AG10803 (cell line): ENCODE results near the gene IP6K3.
A peak's percentile ranks its signal among the peaks of the same experiment; 100 is the strongest.

ENCODE experiments used
- DNase-seq: peaks from one replicate; pipeline ENCODE4 v3.0.0; 2010; ENCODE audit warnings: low read depth
- H3K4me3 ChIP-seq: 2 replicates; pipeline ENCODE4 v1.5.1; 2011; ENCODE audit warnings: mild to moderate bottlenecking, low read length, control low read depth
- TF ChIP-seq, protein P1 (sequence below): conservative IDR thresholded peaks from 2 replicates; pipeline ENCODE4 v1.5.1; 2011; ENCODE audit warnings: mild to moderate bottlenecking, low read length, control low read depth, inconsistent platforms

IP6K3 gene

DNA sequence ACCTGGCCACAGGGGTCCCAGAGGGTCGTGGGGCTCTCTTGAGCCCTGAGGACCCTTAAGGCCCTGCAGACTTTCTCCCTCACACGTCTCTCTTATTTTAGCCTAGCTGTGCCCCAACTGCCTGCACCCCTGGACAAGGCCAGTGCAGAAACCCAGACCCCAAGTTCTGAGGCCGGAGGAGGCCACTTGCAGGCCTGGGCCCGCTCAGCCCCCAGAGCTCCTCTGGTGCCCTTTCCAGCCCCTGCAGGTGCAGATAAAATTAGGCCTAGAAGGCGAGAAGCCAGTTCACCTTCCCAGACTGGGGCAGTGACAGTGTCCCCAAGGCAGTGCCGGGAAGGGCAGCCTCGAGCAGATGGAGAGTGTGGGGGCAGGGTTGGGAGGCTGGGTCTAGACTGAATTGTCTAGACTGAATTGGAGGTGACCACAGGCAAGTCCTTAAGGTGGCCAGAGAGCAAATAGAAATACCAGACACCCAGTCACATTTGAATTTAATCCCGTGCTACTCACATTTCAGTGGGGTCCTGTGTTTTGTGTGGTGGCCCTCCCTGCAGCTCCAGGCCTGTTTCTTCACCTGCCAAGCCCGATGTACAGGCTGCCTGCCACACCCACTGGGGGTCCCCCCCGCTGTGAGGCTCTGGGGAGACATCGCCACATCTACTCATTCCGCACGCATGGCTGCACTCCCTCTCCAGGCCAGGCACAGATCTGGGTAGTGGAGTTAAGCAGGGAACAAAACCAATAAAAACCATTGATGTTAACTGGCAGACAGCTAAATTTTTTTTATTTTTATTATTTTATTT lies 8.6 kb upstream of the IP6K3 start:
- H3K4me3 ChIP-seq = no peak overlapping the region
- TF ChIP-seq, protein P1, sequence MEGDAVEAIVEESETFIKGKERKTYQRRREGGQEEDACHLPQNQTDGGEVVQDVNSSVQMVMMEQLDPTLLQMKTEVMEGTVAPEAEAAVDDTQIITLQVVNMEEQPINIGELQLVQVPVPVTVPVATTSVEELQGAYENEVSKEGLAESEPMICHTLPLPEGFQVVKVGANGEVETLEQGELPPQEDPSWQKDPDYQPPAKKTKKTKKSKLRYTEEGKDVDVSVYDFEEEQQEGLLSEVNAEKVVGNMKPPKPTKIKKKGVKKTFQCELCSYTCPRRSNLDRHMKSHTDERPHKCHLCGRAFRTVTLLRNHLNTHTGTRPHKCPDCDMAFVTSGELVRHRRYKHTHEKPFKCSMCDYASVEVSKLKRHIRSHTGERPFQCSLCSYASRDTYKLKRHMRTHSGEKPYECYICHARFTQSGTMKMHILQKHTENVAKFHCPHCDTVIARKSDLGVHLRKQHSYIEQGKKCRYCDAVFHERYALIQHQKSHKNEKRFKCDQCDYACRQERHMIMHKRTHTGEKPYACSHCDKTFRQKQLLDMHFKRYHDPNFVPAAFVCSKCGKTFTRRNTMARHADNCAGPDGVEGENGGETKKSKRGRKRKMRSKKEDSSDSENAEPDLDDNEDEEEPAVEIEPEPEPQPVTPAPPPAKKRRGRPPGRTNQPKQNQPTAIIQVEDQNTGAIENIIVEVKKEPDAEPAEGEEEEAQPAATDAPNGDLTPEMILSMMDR = no peak
- DNase-seq = no peak

DNA sequence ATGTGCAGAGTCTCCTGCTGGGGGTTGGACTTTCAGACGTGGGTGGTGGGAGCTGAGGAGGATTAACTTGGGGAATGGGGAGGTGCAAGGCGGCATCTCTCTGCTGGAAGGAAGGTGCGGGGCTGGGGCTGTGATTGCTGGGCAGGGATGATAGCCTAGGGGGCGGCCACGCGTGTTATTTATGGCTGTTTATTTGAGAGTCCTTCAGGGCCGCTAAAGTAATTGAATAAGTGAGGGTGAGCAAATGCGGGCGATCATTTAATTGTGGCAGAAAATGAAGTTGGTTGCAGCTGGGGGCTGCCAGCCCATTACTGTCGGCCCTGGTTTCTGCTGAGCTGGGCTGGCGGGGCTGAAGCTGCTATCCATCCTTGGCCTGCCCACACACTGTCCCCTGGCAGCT lies 7.5 kb upstream of the IP6K3 start:
- DNase-seq = no peak
- TF ChIP-seq, protein P1 = no peak
- H3K4me3 ChIP-seq = no peak overlapping the region

DNA sequence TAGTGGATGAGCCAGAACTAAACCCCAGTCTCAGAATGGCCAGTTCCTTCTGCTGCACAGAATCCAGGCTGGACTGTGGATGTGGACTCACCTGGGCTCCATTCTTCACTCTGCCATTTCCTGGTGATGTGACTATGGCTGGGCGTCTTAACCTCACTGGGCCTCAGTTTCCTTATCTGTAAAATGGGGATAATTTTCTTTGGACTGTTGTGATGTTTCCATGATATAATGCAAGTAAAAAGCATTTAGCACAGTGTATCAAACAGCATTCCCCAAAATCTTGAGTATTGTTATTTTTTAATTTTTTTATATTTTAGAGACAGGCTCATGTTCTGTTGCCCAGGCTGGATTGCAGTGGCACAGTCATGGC lies 5.9 kb upstream of the IP6K3 start:
- DNase-seq = no peak
- TF ChIP-seq, protein P1 = no peak
- H3K4me3 ChIP-seq = no peak overlapping the region

DNA sequence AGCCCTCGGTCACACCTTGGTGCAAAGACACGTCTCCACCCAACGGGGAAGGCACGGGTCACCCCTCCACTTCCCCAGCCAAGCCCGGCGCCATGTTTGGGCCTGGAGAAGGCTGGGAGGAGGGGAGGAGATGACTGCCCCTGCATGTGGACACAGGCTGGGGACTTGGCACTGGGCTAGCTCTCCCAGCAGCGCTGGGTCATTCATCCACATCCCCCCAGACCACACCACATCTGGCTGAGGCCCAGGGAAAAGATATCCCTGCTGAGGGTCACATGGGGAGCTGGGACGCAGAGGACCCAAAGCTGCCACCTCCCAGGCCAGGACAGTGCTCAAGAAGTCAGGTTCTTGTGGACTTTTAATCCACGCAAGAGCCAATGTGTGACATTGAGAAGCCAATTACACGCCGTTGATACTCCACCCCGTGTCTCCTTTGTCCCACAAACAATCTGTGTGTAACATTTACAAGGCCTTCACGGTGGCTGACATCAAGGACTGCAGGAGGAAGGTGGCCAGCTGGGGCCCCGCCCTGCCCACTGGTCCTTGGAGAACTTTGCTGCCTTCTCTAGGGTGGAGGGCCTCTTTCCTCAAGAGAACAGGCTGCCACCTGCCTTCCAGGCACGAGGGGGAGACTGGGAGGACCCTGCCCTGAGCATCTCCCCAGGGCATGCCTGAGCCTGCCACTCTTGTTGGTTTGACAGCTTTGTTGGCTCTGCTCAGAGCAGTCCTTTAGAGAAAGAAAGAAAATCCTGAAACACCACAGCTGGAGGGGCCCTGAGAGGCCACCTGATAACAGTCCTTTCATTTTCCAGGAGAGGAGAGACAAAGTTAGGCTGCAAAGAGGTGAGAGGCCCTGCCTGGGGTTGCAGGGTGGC lies 5.3 kb upstream of the IP6K3 start:
- DNase-seq = no peak
- no peak overlapping the region for H3K4me3 ChIP-seq
- TF ChIP-seq, protein P1 = no peak

DNA sequence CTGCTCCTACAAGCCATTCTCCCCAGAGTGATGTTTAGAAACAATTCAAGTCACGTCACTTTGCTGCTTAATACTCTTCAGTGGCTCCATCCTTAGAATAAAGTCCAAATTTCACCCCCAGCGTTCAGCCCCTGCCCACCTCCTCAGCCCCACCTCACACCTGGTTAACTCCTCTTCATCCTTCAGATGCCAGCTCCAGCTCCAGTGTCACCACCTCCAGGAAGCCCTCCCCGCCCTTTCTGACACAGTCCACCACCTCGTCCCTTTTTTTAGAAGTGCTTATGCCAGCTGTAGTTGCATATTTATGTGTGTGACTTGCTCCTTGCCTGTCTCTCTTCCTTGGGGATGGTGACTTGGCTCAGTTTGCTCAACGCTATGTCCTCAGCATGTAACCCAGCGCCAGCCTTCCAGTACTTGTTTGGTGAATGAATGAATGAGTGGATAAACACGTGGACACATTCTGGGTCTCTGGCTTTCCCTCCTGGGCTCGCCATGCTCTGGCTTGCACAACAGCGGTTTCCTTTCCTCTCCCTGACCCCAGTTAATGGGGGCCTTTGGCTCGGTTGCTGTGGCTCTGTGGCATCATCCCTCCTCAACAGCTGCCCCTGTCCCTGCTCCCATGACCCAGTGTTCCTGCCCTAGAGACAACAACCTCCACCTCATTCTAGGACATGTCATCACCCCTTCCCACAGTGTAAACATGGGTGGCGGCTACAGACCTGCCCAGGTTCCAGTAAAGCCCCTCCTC lies 3.7 kb upstream of the IP6K3 start:
- peak; percentile 46 for DNase-seq
- no peak overlapping the region for H3K4me3 ChIP-seq
- TF ChIP-seq, protein P1 = no peak

DNA sequence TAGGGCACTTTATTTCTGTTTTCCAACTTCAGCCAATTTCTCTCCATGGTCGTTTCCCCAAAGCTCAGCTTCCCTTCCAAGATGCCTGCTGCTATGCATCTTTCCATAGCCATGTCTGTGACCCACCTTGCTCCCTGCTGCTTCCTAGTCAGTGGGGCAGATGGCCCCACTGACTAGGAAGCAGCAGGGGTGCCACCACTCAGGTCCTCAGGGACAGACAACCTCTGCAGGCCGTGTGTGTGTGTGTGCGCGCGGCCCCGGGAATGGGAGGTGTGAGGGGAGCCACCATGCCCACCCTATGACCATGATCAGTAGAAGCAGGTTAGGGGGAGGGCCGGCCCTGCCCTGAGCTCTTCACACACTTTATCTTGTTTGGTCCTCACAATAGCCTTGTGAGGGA lies 2.7 kb upstream of the IP6K3 start:
- TF ChIP-seq, protein P1 = no peak
- no peak for DNase-seq
- H3K4me3 ChIP-seq = no peak overlapping the region
